GM23248 (cell line): ENCODE data around the gene CLNS1A. TPM values are rescaled to one million over a fixed set of nuclear protein-coding genes. Genes with fewer than 3 reads are reported as not detected.

ENCODE experiments used
- DNase-seq: peaks from one replicate; pipeline ENCODE4 v3.0.0-alpha.2; 2015
- H2AFZ ChIP-seq: fragments of 200-600 bp; sonication (generic); 2 replicates; pipeline ENCODE4 v1.6.1; 2016; ENCODE audit warnings: antibody characterized with exemption
- H3F3A ChIP-seq: fragments of 200-600 bp; sonication (generic); 2 replicates; pipeline ENCODE4 v1.6.1; 2016; ENCODE audit warnings: mild to moderate bottlenecking, antibody characterized with exemption, mixed run types; ENCODE audit not compliant: insufficient read depth
- H3K27ac ChIP-seq: fragments of 200-600 bp; sonication (generic); 2 replicates; pipeline ENCODE4 v1.5.1; 2016; ENCODE audit warnings: mild to moderate bottlenecking
- H3K27me3 ChIP-seq: fragments of 200-600 bp; sonication (generic); replicated peaks from 2 replicates; pipeline ENCODE4 v1.6.1; 2016; ENCODE audit warnings: mild to moderate bottlenecking; ENCODE audit not compliant: insufficient read depth
- H3K36me3 ChIP-seq: fragments of 200-600 bp; sonication (generic); 2 replicates; pipeline ENCODE4 v1.6.1; 2016; ENCODE audit warnings: low read depth, mild to moderate bottlenecking
- H3K4me1 ChIP-seq: fragments of 200-600 bp; sonication (generic); 2 replicates; pipeline ENCODE4 v1.6.1; 2016; ENCODE audit warnings: mild to moderate bottlenecking; ENCODE audit not compliant: insufficient read depth
- H3K4me2 ChIP-seq: fragments of 200-600 bp; sonication (generic); one replicate; pipeline ENCODE4 v1.6.1; 2016; ENCODE audit warnings: mild to moderate bottlenecking; ENCODE audit not compliant: unreplicated experiment
- H3K4me3 ChIP-seq: fragments of 200-600 bp; sonication (generic); 2 replicates; pipeline ENCODE4 v1.5.1; 2016; ENCODE audit warnings: mild to moderate bottlenecking
- H3K79me2 ChIP-seq: fragments of 200-600 bp; sonication (generic); 2 replicates; pipeline ENCODE4 v1.6.1; 2016; ENCODE audit warnings: mild to moderate bottlenecking; ENCODE audit not compliant: insufficient read depth
- H3K9ac ChIP-seq: fragments of 200-600 bp; sonication (generic); 2 replicates; pipeline ENCODE4 v1.6.1; 2016; ENCODE audit warnings: mild to moderate bottlenecking
- H3K9me2 ChIP-seq: fragments of 200-600 bp; sonication (generic); 2 replicates; pipeline ENCODE4 v1.6.1; 2016; ENCODE audit warnings: mixed run types, mild to moderate bottlenecking, moderate library complexity; ENCODE audit not compliant: insufficient read depth
- H3K9me3 ChIP-seq: fragments of 200-600 bp; sonication (generic); one replicate; pipeline ENCODE4 v1.6.1; 2017; ENCODE audit warnings: low read depth
- H4K20me1 ChIP-seq: fragments of 200-600 bp; sonication (generic); 2 replicates; pipeline ENCODE4 v1.6.0; 2016; ENCODE audit not compliant: insufficient read depth
- EZH2 ChIP-seq: fragments of 200-600 bp; sonication (generic); IDR thresholded peaks from 2 replicates; pipeline ENCODE4 v1.6.1; 2018; ENCODE audit warnings: antibody characterized with exemption, mild to moderate bottlenecking; ENCODE audit not compliant: insufficient read depth, poor library complexity, severe bottlenecking
- EZH2phosphoT487 ChIP-seq: fragments of 200-600 bp; sonication (generic); IDR thresholded peaks from 2 replicates; pipeline ENCODE4 v1.6.1; 2018; ENCODE audit warnings: antibody characterized with exemption, moderate library complexity, mild to moderate bottlenecking, low read depth; ENCODE audit not compliant: insufficient read depth
- WGBS, 2 experiments: methylation state at CpG; one replicate each; pipeline ENCODE4 v1.1.6; 2015 to 2017; ENCODE audit warnings: low lambda C conversion rate in 2 of 2, low coverage in 1 of 2; ENCODE audit errors: missing lambda C conversion rate in 2 of 2; 5-methylcytosine and 5-hydroxymethylcytosine counted together
- in situ Hi-C: fragments of 300-500 bp; cut with MboI; formaldehyde crosslinking; loops from 2 replicates; pipeline ENCODE4 v1.15.0; 2020
- polyA plus RNA-seq: library from polyadenylated mRNA; unstranded; fragments of >200 nt; fragmentation: Nextera tagmentation; extraction: Ambion mirVana; gene quantifications from 2 replicates; pipeline ENCODE4 v1.2.1, GENCODE V29; 2016
- small RNA-seq: library from RNA; depleted of rRNA; stranded (forward); fragments of <200 nt; gene quantifications from one replicate; pipeline ENCODE3, GENCODE V24; 2014; ENCODE audit warnings: low read depth, low replicate concordance
- total RNA-seq: library from RNA; depleted of rRNA; stranded (reverse); fragments of >200 nt; shearing (Covaris generic); gene quantifications from 2 replicates; pipeline ENCODE4 v1.2.3, GENCODE V29; 2014; rRNA removed

CLNS1A gene
- total and polyA plus RNA-seq, 2 experiments from 2014 or later = 97.3 to 123 TPM

GRCh38 chr11:77569676-77570070 lies 67.9 kb downstream of the CLNS1A start:
- Histone ChIP-seq H3K27ac (no peak overlapping the region), H2AFZ (no peak overlapping the region), H3F3A (peaks cover 5% of the 10 kb centered on the region; the same call in 1 of the 2 replicates), H3K79me2 (no peaks in the 10 kb centered on the region), H3K36me3 (no peaks in the 10 kb centered on the region), H3K9ac (no peak overlapping the region), H3K27me3 (no peaks in the 10 kb centered on the region), H3K4me3 (no peak overlapping the region), H3K4me2 (no peak overlapping the region), H3K4me1 (peaks cover 4% of the 10 kb centered on the region; the same call in 1 of the 2 replicates), H3K9me2 (no peaks in the 10 kb centered on the region), H3K9me3 (no peaks in the 10 kb centered on the region), H4K20me1 (no peaks in the 10 kb centered on the region)
- 93 to 98% methylated on average over 2 of the region's 2 CpGs for WGBS, 2 experiments
- TF ChIP-seq EZH2phosphoT487 (no peak), EZH2 (no peak)
- in situ Hi-C loops = no loop called here
- no peak for DNase-seq

GRCh38 chr11:77568916-77569675 lies 68.5 kb downstream of the CLNS1A start:
- no peaks in the 10 kb centered on the region for H3K27me3 ChIP-seq
- peaks cover 5% of the 10 kb centered on the region; the same call in 1 of the 2 replicates for H3F3A ChIP-seq
- H3K4me2 ChIP-seq = no peak overlapping the region
- in situ Hi-C loops = no loop called here
- DNase-seq = no peak
- WGBS, 2 experiments = 53 to 60% methylated on average over 3 of the region's 3 CpGs
- H3K9me2 ChIP-seq = no peaks in the 10 kb centered on the region
- no peak overlapping the region for H3K9ac ChIP-seq
- no peaks in the 10 kb centered on the region for H3K36me3 ChIP-seq
- H3K4me1 ChIP-seq = peaks cover 4% of the 10 kb centered on the region; the same call in 1 of the 2 replicates
- H3K27ac ChIP-seq = no peak overlapping the region
- no peaks in the 10 kb centered on the region for H3K9me3 ChIP-seq
- TF ChIP-seq EZH2phosphoT487 = no peak
- no peak for TF ChIP-seq EZH2
- no peaks in the 10 kb centered on the region for H3K79me2 ChIP-seq
- H3K4me3 ChIP-seq = no peak overlapping the region
- H4K20me1 ChIP-seq = no peaks in the 10 kb centered on the region
- no peak overlapping the region for H2AFZ ChIP-seq

- H3K4me3 ChIP-seq = no peak overlapping the region
- no peak for DNase-seq
- no peak overlapping the region for H2AFZ ChIP-seq
- no peaks in the 10 kb centered on the region for H3K9me3 ChIP-seq
- TF ChIP-seq EZH2phosphoT487 (no peak), EZH2 (no peak)
- no peaks in the 10 kb centered on the region for H3K36me3 ChIP-seq
- H3K4me2 ChIP-seq = no peak overlapping the region
- no peak overlapping the region for H3K27ac ChIP-seq
- peaks cover 4% of the 10 kb centered on the region; the same call in 1 of the 2 replicates for H3K4me1 ChIP-seq
- no peak overlapping the region for H3K9ac ChIP-seq
- no peaks in the 10 kb centered on the region for H3K27me3 ChIP-seq
- in situ Hi-C loops = no loop called here
- H3K9me2 ChIP-seq = no peaks in the 10 kb centered on the region
- H4K20me1 ChIP-seq = no peaks in the 10 kb centered on the region
- no peaks in the 10 kb centered on the region for H3K79me2 ChIP-seq
- WGBS, 2 experiments = 68 to 70% methylated on average over 4 of the region's 4 CpGs
- peaks cover 5% of the 10 kb centered on the region; the same call in 1 of the 2 replicates for H3F3A ChIP-seq
These were observed 69.3 kb downstream of the CLNS1A start for GRCh38 chr11:77568306-77568705.

Small RNA genes lying within 50 kb of the gene (small RNA-seq; reads per million reads assigned to genes)
- gene RNU7-59P = not detected

Other genes with a start within 250 kb of the CLNS1A start
- 20.3 and 42.2 TPM in 2 replicates for gene PAK1, start 163.7 kb downstream of the CLNS1A start, total RNA-seq
- 21.0 and 23.8 TPM in 2 replicates for gene PAK1, start 163.7 kb downstream of the CLNS1A start, polyA plus RNA-seq
- gene AQP11, start 47.8 kb downstream of the CLNS1A start, total RNA-seq = 0.43 and 2.9 TPM in 2 replicates
- gene AQP11, start 47.8 kb downstream of the CLNS1A start, polyA plus RNA-seq = 0.80 and 1.1 TPM in 2 replicates
- 39.0 and 41.9 TPM in 2 replicates for gene RSF1, start 182.9 kb upstream of the CLNS1A start, total RNA-seq
- gene RSF1, start 182.9 kb upstream of the CLNS1A start, polyA plus RNA-seq = 40.6 and 48.2 TPM in 2 replicates
- gene AAMDC, start 183.3 kb upstream of the CLNS1A start, total RNA-seq = 7.3 and 8.5 TPM in 2 replicates
- 55.2 and 56.3 TPM in 2 replicates for gene AAMDC, start 183.3 kb upstream of the CLNS1A start, polyA plus RNA-seq